Inflammatory macrophage (primary cell): ENCODE data around the gene MGAT5.

Source experiments
- DNase-seq, 2 donors: peaks; one replicate each; pipeline ENCODE4 v3.0.0-alpha.2; 2020 to 2022

MGAT5 gene

GRCh38 chr2:134402410-134402809, 148.5 kb downstream of the MGAT5 start:
- peak; percentile 28 to 85 for DNase-seq

- no peak for DNase-seq
Measured at GRCh38 chr2:134405611-134406081, 151.8 kb downstream of the MGAT5 start.

- DNase-seq = no peak
Measured at GRCh38 chr2:134406311-134406710, 152.4 kb downstream of the MGAT5 start.

DNA sequence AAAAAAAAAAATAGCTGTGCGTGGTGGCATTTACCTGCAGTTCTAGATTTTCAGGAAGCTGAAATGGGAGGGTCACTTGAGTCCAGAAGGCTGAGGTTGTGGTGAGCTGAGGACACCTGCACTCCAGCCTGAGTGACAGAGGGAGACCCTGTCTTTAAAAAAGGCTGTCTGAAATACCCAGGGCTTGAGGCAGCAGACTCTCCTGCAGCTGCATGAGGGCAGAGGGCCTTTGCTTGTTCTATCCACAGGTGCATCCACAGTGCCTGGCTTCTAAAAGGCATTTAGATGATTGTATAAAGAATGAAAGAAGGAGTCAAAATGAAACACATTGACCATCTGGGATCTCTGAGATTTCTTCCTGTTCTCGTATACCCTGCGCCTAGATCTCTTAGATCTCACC, 152.9 kb downstream of the MGAT5 start:
- DNase-seq = no peak

DNA sequence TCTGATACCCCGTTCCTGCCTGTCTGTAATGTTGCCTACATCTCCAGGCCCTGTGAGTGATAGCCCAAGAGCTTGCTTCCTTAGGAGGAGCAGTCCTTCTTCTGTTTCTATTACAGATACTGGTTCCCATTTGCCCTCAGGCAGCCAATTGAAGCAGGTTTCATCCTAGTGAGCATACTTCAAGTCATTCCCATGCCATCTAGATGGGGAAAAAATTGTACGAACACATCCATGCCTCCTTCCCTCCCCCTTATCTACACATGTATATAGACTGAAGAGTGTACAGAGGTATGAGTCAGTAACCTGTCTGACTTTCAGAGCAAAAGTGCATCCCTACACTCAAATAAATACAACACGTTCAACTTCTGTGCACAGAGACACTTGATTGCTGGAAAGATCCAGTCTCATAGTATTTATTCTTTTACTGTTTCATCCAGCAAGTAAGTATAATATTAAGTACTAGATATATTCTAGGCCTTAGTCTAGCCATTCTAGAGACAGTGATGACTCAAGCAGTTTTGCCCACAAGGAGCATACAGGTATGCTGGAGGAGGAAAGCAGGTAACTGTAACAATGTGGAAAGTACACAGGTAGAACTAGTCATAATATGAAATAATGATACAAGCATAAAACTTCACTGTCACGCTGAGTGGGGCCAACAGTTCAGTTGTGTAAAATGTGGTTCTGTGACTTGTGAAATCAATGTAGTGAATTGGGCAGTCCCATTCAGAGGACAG, 153.4 kb downstream of the MGAT5 start:
- DNase-seq = no peak

GRCh38 chr2:134408386-134408785, 154.5 kb downstream of the MGAT5 start:
- no peak for DNase-seq

DNA sequence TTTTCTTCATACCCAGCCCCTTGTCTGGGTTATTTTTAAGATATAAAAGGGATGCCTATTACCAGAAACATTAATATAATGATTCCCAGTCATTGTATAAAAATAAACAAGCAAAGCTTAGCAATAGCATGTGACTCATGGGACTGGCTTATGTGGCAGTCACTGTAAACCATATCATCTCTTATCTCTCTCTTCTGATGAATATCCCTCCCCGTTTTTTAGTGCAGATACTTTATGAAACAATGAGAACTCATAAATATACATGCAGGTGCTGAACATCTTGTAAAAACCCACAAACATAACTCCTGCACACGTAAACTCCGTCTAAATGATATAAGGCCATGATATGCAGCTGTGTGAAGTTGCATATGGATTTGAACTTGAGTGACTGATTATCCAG, 154.9 kb downstream of the MGAT5 start:
- no peak for DNase-seq

DNA sequence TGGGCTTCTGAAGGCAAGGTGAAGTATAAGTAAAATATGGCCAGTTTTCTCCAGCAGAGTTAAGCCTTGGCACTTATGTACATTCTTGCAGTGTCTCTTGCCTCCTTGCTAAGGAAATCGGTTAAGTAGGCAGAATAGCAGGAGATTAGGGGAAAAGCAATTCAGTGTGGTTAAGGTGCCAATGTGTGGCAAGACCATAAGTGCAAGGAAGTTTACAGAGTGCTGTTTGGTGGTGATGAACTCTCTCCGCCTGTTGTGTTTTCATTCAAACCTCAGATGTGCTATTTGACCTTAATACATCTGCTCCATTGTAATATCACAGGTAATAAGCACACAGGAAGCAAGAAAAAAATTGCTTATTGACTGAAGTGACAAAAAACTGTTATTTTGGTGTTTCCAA, 156.1 kb downstream of the MGAT5 start:
- no peak for DNase-seq

GRCh38 chr2:134410831-134411231, 157.0 kb downstream of the MGAT5 start:
- DNase-seq = no peak

- DNase-seq = no peak
Measured at GRCh38 chr2:134411279-134411827, 157.5 kb downstream of the MGAT5 start.

DNA sequence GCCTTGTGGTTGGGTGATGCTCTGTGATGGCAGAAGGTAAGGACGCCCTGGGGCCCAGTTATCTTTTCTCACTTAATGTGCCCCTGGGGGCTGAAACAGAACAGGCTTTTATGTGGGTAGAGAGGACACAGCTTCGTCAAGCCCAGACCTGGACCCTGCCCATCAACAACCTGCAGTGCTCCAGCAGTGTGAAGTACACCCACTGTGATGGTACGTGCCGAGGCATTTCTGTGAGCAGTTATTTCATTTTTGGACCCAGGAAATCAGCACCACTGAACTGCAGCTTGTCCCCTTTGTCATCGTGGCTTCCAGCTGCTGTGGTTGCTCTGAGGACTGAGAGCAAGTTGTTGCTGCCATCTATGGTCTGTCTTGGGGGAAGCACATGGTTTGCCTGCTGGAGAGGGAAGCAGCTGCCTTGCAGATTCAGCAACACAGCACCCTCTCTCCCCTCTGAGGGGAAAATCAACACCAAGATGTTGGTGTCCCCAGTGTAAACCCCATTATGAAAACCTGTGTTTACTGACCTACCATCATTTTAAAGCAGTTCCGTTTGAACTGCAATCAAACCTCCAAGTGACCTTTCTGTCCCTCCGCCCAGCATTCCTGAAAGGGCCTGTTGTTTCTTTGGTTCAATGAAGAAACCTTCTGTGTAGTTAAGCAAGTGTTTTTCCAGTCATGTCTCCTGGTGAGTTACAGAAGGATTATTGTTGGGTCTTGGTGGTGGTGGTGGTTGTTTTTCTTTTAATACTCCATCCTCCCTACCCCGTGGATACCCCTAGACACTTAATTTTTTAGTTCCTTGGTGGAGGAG, 158.2 kb downstream of the MGAT5 start:
- DNase-seq = peak; percentile 24 to 42

DNA sequence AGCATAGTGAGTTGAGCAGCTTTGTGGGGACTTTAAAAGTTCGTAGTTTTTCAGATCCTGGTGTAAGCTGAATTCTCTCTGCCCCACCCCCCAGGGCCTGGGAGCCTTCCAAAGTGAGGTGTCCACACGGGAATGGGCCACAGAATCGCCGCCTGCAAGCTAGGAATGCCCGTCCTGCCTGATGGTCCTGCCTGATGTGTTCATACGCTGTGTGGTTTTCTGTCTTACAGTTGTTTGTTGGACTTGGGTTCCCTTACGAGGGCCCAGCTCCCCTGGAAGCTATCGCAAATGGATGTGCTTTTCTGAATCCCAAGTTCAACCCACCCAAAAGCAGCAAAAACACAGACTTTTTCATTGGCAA, 158.7 kb downstream of the MGAT5 start:
- no peak for DNase-seq

GRCh38 chr2:134413430-134413829, 159.6 kb downstream of the MGAT5 start:
- no peak for DNase-seq

- no peak for DNase-seq
Measured at GRCh38 chr2:134413912-134414311, 160.0 kb downstream of the MGAT5 start.

DNA sequence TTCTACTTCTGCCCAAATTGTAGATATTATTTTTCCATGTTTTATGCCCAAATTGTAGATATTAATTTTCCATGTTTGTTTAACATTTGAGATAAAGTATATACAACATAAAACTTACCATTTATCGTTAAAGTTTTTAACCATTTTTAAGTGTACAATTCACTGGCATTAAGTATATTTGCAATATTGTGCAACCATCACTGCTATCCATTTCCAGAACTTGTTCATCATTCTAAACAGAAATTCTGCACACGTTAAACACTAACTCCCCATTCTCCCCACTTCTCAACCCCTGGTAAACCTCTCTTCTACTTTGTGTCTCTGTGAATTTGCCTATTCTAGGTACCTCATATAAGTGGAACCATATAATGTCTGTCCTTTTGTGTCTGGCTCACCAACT, 162.1 kb downstream of the MGAT5 start:
- DNase-seq = no peak

DNA sequence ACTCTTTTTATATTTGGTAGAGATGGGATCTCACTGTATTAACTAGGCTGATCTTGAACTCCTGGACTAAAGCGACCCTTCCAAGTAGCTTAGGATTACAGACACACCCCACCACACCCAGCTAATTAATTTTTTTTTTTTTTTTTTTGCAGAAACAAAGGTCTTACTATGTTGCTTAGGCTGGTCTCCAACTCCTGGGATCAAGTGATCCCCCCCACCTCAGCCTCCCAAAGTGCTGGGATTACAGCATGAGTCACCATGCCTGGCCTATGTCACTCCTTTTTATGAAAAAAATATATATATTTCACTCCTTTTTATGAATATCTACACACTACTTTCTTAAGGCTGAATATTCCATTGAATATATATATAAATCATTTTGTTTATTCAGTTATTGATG, 162.8 kb downstream of the MGAT5 start:
- no peak for DNase-seq

DNA sequence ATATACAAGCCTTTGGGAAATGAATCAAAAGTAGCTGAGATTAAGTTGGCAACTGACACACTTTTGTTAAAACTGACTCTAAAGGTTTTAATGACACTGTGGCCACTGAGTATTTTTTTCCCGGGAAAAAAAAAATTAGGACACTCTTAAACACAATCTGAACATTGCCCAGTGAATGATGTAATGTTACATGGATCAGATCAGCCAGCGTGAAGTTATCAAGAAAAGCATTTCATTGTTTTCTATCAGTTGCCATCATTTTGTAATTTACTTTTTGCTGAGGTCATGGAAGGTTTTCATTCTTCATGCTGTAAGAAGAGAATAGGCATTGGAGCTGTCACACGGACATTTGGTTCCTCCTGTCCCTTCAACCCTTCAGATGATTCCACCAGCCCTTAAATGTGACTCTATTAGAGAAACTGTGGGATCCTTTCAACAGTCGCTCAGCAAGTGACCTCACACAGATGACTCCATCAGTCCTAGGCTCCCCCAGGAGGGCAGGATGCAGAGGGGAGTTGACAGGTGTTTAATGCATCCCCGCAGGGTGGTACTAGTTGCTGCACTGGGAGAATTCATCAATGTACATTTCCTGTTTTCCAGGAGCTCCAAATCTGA, 164.2 kb downstream of the MGAT5 start:
- DNase-seq = no peak

- no peak for DNase-seq
Measured at GRCh38 chr2:134420259-134420658, 166.4 kb downstream of the MGAT5 start.

- DNase-seq = no peak
Measured at GRCh38 chr2:134420920-134421319, 167.0 kb downstream of the MGAT5 start.

- no peak for DNase-seq
Measured at GRCh38 chr2:134421556-134422328, 167.9 kb downstream of the MGAT5 start.

DNA sequence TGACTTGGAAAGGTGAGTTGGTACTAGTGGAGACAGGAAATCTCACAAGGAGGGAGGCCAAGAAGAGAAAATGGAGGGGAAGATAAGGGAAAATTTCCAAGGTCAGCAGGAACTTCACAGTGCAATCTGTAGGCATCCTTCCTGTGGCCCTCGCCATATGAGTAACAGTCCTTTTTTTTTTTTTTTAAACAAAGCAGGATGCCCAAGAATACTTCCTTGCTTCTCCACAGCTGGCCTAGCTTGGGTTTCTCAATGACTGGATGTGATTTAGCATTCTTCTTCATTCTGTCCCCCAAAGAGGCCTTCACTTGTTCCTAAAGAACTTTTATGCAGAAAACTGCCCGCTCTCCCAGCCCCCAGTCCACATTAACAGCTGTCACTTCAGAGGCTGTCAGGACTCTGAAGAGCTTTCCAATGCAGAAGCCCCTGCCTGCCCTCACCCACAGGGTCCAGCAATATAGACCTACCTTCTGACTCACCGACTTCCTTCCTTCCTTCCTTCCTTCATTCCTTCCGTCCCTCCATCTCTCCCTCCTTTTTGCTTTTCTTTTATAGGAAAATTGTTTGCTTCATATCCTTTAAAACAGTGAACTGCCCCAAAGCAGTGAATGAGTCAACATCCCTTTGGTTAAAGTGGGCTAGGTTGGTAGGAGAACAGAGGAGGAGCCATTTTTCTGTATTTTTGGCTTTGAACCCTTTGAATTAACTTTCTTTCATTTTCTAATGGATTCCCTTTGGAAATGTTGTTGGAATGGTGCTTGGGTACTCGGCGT, 172.0 kb downstream of the MGAT5 start:
- DNase-seq = no peak

GRCh38 chr2:134426721-134427120, 172.8 kb downstream of the MGAT5 start:
- no peak for DNase-seq
